Stimulated activated naive B cell treated with anti-CD40 and anti-IgM and Interleukin-4, amounts not matched to agents 10 μg/mL and 1 μg/mL and 100 μg/mL, for 72 hours (primary cell): ENCODE results near the gene KMT2E.
"Not testable (repeated sequence)": the region's sequence is repeated elsewhere in the genome, so short reads cannot be mapped to it uniquely, and the experiment has no call there.

Experiments used
- ATAC-seq, 2 donors: fragments of 150-1000 bp; cut with Tn5 transposase; replicated peaks; 2 replicates each; pipeline ENCODE4 v1.10.0; 2021; ENCODE audit warnings: moderate library complexity in 1 of 2
- DNase-seq: peaks from one replicate; pipeline ENCODE4 v3.0.0; 2021
- H3K27ac Mint-ChIP-seq: one replicate; pipeline ENCODE4 v1.8.0; 2022; ENCODE audit warnings: mild to moderate bottlenecking, mixed read lengths
- H3K27me3 Mint-ChIP-seq, 2 donors: one replicate each; pipeline ENCODE4 v1.8.0; 2022; ENCODE audit warnings: mixed read lengths in 2 of 2
- H3K36me3 Mint-ChIP-seq, 2 donors: one replicate each; pipeline ENCODE4 v1.8.0; 2022; ENCODE audit warnings: mixed read lengths in 2 of 2, mild to moderate bottlenecking in 1 of 2
- H3K4me1 Mint-ChIP-seq, 2 donors: one replicate each; pipeline ENCODE4 v1.8.0; 2022; ENCODE audit warnings: mixed read lengths in 2 of 2, mild to moderate bottlenecking in 1 of 2
- H3K4me3 Mint-ChIP-seq, 2 donors: one replicate each; pipeline ENCODE4 v1.8.0; 2022; ENCODE audit warnings: mild to moderate bottlenecking in 2 of 2, mixed read lengths in 2 of 2, moderate library complexity in 1 of 2
- H3K9me3 Mint-ChIP-seq, 2 donors: one replicate each; pipeline ENCODE4 v1.8.0; 2022; ENCODE audit warnings: mixed read lengths in 2 of 2, mild to moderate bottlenecking in 1 of 2

KMT2E gene

GRCh38 chr7:105017657-105018365 lies 3.8 kb downstream of the KMT2E start:
- DNase-seq (no peak), ATAC-seq (no peak)
- peak overlapping the region; percentile 84 to 95 for H3K4me3 Mint-ChIP-seq
- peak overlapping the region; percentile 92 for H3K27ac Mint-ChIP-seq
- peaks cover 35 to 46% of the 10 kb centered on the region in 2 donors for H3K36me3 Mint-ChIP-seq
- H3K4me1 Mint-ChIP-seq = peaks cover 21 to 44% of the 10 kb centered on the region in 2 donors
- no peaks in the 10 kb centered on the region for H3K9me3 Mint-ChIP-seq
- H3K27me3 Mint-ChIP-seq = no peaks in the 10 kb centered on the region

DNA sequence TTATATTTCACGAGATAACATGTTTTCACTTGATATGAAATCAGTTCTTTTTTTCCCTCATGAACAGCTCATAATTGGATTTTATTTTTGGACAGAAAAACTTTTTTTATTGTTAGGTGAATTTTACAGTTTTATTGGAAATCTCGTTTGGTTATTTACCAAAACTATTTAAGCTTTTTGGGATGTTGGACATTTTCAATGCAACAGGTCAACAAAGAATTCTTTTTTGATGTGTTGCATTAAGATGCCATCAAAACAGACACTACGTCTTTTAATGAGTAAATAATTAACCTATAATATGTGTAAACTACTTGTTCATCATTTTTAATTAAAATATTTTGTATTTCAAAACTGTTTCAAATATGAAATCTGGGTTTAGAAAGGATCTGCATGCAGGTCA lies 5.3 kb downstream of the KMT2E start:
- no peak for DNase-seq
- Mint-ChIP-seq H3K4me1 (peaks cover 25 to 54% of the 10 kb centered on the region in 2 donors), H3K9me3 (no peaks in the 10 kb centered on the region), H3K36me3 (peaks cover 28 to 31% of the 10 kb centered on the region in 2 donors), H3K27me3 (no peaks in the 10 kb centered on the region), H3K27ac (no peak overlapping the region), H3K4me3 (no peak overlapping the region)
- no peak for ATAC-seq

GRCh38 chr7:105020926-105021325 lies 6.9 kb downstream of the KMT2E start:
- Mint-ChIP-seq H3K4me1 (peaks cover 29 to 70% of the 10 kb centered on the region in 2 donors), H3K27me3 (no peaks in the 10 kb centered on the region), H3K9me3 (no peaks in the 10 kb centered on the region), H3K36me3 (peaks cover 13 to 19% of the 10 kb centered on the region in 2 donors), H3K27ac (no peak overlapping the region), H3K4me3 (peak overlapping the region; percentile 51 to 53)
- DNase-seq = no peak
- ATAC-seq = peak; percentile 31 to 36

DNA sequence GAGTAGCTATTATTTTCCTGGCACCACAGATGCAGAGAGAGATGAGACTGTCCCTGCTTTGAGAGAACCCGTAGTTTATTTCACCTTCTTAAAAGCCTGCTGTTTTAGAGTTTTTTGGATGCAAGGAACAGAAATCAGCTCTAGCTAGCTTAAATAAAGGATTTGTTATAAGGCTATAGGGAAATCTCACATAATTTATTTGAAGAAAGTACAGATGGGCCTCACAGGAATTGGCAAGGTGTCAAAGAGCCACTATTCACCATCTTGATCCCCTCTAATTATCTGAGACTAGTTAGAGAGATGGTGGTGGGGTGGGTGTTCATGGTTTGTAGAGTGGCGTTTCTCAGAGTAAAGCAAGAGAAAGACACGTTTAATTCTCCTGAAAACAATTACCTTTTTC lies 7.3 kb downstream of the KMT2E start:
- peaks cover 12 to 17% of the 10 kb centered on the region in 2 donors for H3K36me3 Mint-ChIP-seq
- ATAC-seq = peak in 1 of 2 donors; percentile 13
- H3K4me1 Mint-ChIP-seq = peaks cover 29 to 73% of the 10 kb centered on the region in 2 donors
- H3K27ac Mint-ChIP-seq = no peak overlapping the region
- peak overlapping the region; percentile 51 to 53 for H3K4me3 Mint-ChIP-seq
- no peaks in the 10 kb centered on the region for H3K27me3 Mint-ChIP-seq
- no peak for DNase-seq
- no peaks in the 10 kb centered on the region for H3K9me3 Mint-ChIP-seq

DNA sequence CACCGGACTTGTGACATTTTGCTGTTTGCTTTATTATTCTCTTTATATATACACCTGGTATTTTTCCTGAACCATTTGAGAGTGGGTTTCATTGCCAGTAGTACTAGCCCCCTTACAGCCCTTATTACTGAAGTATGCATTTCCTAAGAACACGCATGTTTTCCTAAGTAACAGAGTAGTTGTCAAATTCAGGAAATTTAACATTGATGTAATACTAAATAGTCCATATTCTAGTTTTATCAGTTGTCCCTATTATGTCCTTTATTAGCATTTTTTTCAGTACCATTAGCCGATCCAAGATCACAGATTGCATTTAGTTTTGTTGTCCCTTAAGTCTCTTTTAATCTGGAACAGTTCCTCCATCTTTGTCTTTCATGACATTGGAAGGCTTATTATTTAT lies 8.0 kb downstream of the KMT2E start:
- no peaks in the 10 kb centered on the region for H3K27me3 Mint-ChIP-seq
- H3K9me3 Mint-ChIP-seq = no peaks in the 10 kb centered on the region
- no peak for DNase-seq
- H3K36me3 Mint-ChIP-seq = peaks cover 10 to 16% of the 10 kb centered on the region in 2 donors
- H3K4me3 Mint-ChIP-seq = peak overlapping the region in 1 of 2 donors; percentile 59
- H3K4me1 Mint-ChIP-seq = peaks cover 30 to 75% of the 10 kb centered on the region in 2 donors
- no peak overlapping the region for H3K27ac Mint-ChIP-seq
- no peak for ATAC-seq

- peaks cover 27 to 75% of the 10 kb centered on the region in 2 donors for H3K4me1 Mint-ChIP-seq
- peak overlapping the region in 1 of 2 donors; percentile 59 for H3K4me3 Mint-ChIP-seq
- peaks cover 6 to 12% of the 10 kb centered on the region in 2 donors for H3K36me3 Mint-ChIP-seq
- H3K9me3 Mint-ChIP-seq = no peaks in the 10 kb centered on the region
- DNase-seq (no peak), ATAC-seq (no peak)
- H3K27me3 Mint-ChIP-seq = no peaks in the 10 kb centered on the region
- H3K27ac Mint-ChIP-seq = peak overlapping the region; percentile 62
Measured at GRCh38 chr7:105022458-105022857, 8.5 kb downstream of the KMT2E start.

GRCh38 chr7:105024734-105025133 lies 10.7 kb downstream of the KMT2E start:
- Mint-ChIP-seq H3K36me3 (peaks cover 9 to 18% of the 10 kb centered on the region in 2 donors), H3K4me1 (peaks cover 36 to 91% of the 10 kb centered on the region in 2 donors), H3K4me3 (no peak overlapping the region), H3K27me3 (no peaks in the 10 kb centered on the region), H3K27ac (peak overlapping the region; percentile 25), H3K9me3 (no peaks in the 10 kb centered on the region)
- no peak for ATAC-seq
- no peak for DNase-seq

- Mint-ChIP-seq H3K4me3 (no peak overlapping the region), H3K9me3 (no peaks in the 10 kb centered on the region), H3K27ac (peak overlapping the region; percentile 5), H3K36me3 (peaks cover 10 to 17% of the 10 kb centered on the region in 2 donors), H3K27me3 (no peaks in the 10 kb centered on the region), H3K4me1 (peaks cover 30 to 95% of the 10 kb centered on the region in 2 donors)
- DNase-seq (no peak), ATAC-seq (no peak)
Measured at GRCh38 chr7:105026750-105027149, 12.7 kb downstream of the KMT2E start.

GRCh38 chr7:105027176-105027853 lies 13.3 kb downstream of the KMT2E start:
- Mint-ChIP-seq H3K36me3 (peaks cover 10 to 17% of the 10 kb centered on the region in 2 donors), H3K4me3 (no peak overlapping the region), H3K27ac (peak overlapping the region; percentile 5), H3K9me3 (no peaks in the 10 kb centered on the region), H3K4me1 (peaks cover 27 to 95% of the 10 kb centered on the region in 2 donors), H3K27me3 (no peaks in the 10 kb centered on the region)
- DNase-seq (no peak), ATAC-seq (no peak)

DNA sequence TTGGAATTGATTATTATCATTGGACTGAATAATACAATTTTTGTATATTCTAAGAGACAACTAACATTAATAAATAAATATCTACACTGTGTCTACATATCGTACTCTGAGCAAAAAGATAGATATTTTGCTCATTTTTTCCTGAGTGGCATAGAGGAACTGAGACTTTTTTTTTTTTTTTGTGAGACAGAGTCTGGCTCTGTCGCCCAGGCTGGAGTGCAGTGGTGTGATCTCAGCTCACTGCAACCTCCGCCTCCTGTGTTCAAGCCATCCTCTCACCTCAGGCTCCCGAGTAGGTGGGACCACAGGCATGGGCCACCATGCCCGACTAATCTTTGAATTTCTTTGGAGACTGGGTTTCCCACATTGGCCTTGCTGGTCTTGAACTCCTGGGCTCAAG lies 14.0 kb downstream of the KMT2E start:
- Mint-ChIP-seq H3K4me3 (peak overlapping the region in 1 of 2 donors; percentile 22), H3K36me3 (peaks cover 10 to 17% of the 10 kb centered on the region in 2 donors), H3K27me3 (no peaks in the 10 kb centered on the region), H3K9me3 (no peaks in the 10 kb centered on the region), H3K27ac (peak overlapping the region; percentile 72), H3K4me1 (peaks cover 27 to 95% of the 10 kb centered on the region in 2 donors)
- ATAC-seq = peak; percentile 92
- peak; percentile 26 for DNase-seq

GRCh38 chr7:105028941-105029340 lies 14.9 kb downstream of the KMT2E start:
- not testable (repeated sequence) for DNase-seq, H3K27ac Mint-ChIP-seq, H3K9me3 Mint-ChIP-seq, ATAC-seq, H3K4me3 Mint-ChIP-seq, H3K27me3 Mint-ChIP-seq
- Mint-ChIP-seq H3K4me1 (peaks cover 29 to 93% of the 10 kb centered on the region in 2 donors), H3K36me3 (peaks cover 14 to 22% of the 10 kb centered on the region in 2 donors)

GRCh38 chr7:105030447-105030846 lies 16.4 kb downstream of the KMT2E start:
- no peak for ATAC-seq
- no peaks in the 10 kb centered on the region for H3K27me3 Mint-ChIP-seq
- H3K36me3 Mint-ChIP-seq = peaks cover 17 to 29% of the 10 kb centered on the region in 2 donors
- peaks cover 32 to 86% of the 10 kb centered on the region in 2 donors for H3K4me1 Mint-ChIP-seq
- H3K9me3 Mint-ChIP-seq = no peaks in the 10 kb centered on the region
- H3K4me3 Mint-ChIP-seq = no peak overlapping the region
- DNase-seq = no peak
- H3K27ac Mint-ChIP-seq = peak overlapping the region; percentile 75

DNA sequence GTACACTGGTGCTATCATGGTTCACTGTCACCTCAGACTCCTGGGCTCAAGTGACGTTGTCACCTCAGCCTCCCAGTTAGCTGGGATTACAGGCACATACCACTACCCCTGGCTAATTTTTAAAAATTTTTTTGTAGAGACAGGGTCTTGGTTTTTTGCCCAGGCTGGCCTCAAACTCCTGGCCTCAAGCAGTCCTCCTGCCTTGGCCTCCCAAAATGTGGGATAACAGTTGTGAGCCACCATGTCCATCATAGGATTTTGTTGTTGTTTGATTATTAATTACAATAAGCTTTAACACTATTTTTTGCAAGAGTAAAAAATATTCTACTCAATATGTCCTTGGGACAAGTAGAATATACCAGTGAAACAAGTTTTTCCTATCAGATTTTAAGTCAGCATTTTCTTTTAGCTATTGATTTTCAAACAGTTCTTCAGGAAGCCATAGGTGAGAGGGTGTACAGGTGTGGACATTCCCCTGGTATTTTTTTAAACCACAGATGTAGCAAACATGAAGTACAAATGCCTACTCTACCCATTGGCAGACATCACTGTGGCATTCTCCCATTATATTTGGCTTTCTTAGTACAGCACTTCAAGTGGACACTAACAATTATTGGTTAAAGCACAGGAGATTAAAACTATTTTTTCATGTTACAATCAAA lies 18.7 kb downstream of the KMT2E start:
- ATAC-seq (no peak), DNase-seq (no peak)
- Mint-ChIP-seq H3K4me1 (peaks cover 29 to 80% of the 10 kb centered on the region in 2 donors), H3K9me3 (no peaks in the 10 kb centered on the region), H3K36me3 (peaks cover 24 to 32% of the 10 kb centered on the region in 2 donors), H3K27ac (peak overlapping the region; percentile 5), H3K4me3 (no peak overlapping the region), H3K27me3 (no peaks in the 10 kb centered on the region)

DNA sequence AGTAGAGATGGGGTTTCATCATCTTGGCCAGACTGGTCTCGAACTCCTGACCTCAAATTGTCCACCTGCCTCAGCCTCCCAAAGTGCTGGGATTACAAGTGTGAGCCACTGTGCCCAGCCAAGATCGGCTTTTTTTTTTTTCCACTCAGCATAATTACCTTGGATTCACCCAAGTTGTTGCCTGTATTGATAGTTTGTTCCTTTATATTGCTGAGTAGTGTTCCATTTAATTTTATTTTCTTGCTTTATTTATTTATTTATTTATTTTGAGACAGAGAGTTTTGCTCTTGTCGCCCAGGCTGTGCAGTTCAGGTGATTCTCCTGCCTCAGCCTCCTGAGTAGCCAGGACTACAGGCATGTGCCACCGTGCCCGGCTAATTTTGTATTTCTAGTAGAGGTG lies 21.3 kb downstream of the KMT2E start:
- Mint-ChIP-seq H3K27me3 (no peaks in the 10 kb centered on the region), H3K4me1 (peaks cover 18 to 70% of the 10 kb centered on the region in 2 donors), H3K36me3 (peaks cover 23 to 30% of the 10 kb centered on the region in 2 donors), H3K27ac (peak overlapping the region; percentile 27), H3K4me3 (no peak overlapping the region), H3K9me3 (no peaks in the 10 kb centered on the region)
- ATAC-seq (no peak), DNase-seq (no peak)
